IMR-90 (cell line): ENCODE results near the gene KCNK5.

Source experiments
- BHLHE40 ChIP-seq: fragments of 150-350 bp; IDR thresholded peaks from 2 replicates; pipeline ENCODE4 v1.6.1; 2016; ENCODE audit warnings: mild to moderate bottlenecking, low read depth, low read length
- CEBPB ChIP-seq: IDR thresholded peaks from 2 replicates; pipeline ENCODE4 v1.6.1; 2012; ENCODE audit warnings: low read depth, low read length, improper control_type of control experiment
- CTCF ChIP-seq: conservative IDR thresholded peaks from 2 replicates; pipeline ENCODE4 v1.5.1; 2012; ENCODE audit warnings: mild to moderate bottlenecking, low read depth, low read length, improper control_type of control experiment
- FOS ChIP-seq: fragments of 150-350 bp; IDR thresholded peaks from 2 replicates; pipeline ENCODE4 v1.6.1; 2016; ENCODE audit warnings: low read depth, low read length
- MXI1 ChIP-seq: IDR thresholded peaks from 2 replicates; pipeline ENCODE4 v1.6.1; 2012; ENCODE audit warnings: low read depth, mild to moderate bottlenecking, low read length, moderate library complexity, borderline replicate concordance
- POLR2A ChIP-seq: IDR thresholded peaks from 2 replicates; pipeline ENCODE4 v1.6.1; 2012; ENCODE audit warnings: mild to moderate bottlenecking, low read depth, low read length
- RAD21 ChIP-seq: IDR thresholded peaks from 2 replicates; pipeline ENCODE4 v1.6.1; 2012; ENCODE audit warnings: low read length, improper control_type of control experiment
- RCOR1 ChIP-seq: IDR thresholded peaks from 2 replicates; pipeline ENCODE4 v1.6.1; 2012; ENCODE audit warnings: mild to moderate bottlenecking, low read length, improper control_type of control experiment; ENCODE audit not compliant: insufficient replicate concordance
- SMC3 ChIP-seq: fragments of 150-350 bp; IDR thresholded peaks from 2 replicates; pipeline ENCODE4 v1.6.1; 2016; ENCODE audit warnings: low read depth, mild to moderate bottlenecking, antibody characterized with exemption, low read length, moderate library complexity
- USF2 ChIP-seq: fragments of 150-350 bp; IDR thresholded peaks from 2 replicates; pipeline ENCODE4 v1.6.1; 2017; ENCODE audit warnings: mild to moderate bottlenecking, antibody characterized with exemption, low read length, low read depth

GRCh38 chr6:39154705-39155104 is 74.6 kb downstream of the KCNK5 start:
- TF ChIP-seq RAD21 (no peak), CTCF (no peak), RCOR1 (no peak), POLR2A (no peak), USF2 (no peak), SMC3 (no peak), FOS (no peak), CEBPB (no peak), BHLHE40 (no peak), MXI1 (no peak)
